IPS-15b (cell line): ENCODE data around the gene PDIA5.
"Not testable (repeated sequence)": the region's sequence is repeated elsewhere in the genome, so short reads cannot be mapped to it uniquely, and the experiment has no call there.

Source experiments
- H3K27me3 ChIP-seq: one replicate; pipeline ENCODE4 v1.6.1; 2013; ENCODE audit warnings: low read length; ENCODE audit not compliant: control insufficient read depth, insufficient read depth
- H3K36me3 ChIP-seq: one replicate; pipeline ENCODE4 v1.6.1; 2013; ENCODE audit warnings: low read length; ENCODE audit not compliant: control insufficient read depth, insufficient read depth
- H3K4me1 ChIP-seq: one replicate; pipeline ENCODE4 v1.6.1; 2013; ENCODE audit warnings: mild to moderate bottlenecking, low read length; ENCODE audit not compliant: control insufficient read depth, insufficient read depth
- H3K4me3 ChIP-seq: one replicate; pipeline ENCODE4 v1.5.1; 2013; ENCODE audit warnings: low read depth, low read length
- H3K9ac ChIP-seq: one replicate; pipeline ENCODE4 v1.6.1; 2013; ENCODE audit warnings: low read depth, mild to moderate bottlenecking, low read length
- H3K9me3 ChIP-seq: one replicate; pipeline ENCODE4 v1.6.1; 2013; ENCODE audit warnings: mild to moderate bottlenecking, low read length; ENCODE audit not compliant: control insufficient read depth, insufficient read depth

The PDIA5 gene

DNA sequence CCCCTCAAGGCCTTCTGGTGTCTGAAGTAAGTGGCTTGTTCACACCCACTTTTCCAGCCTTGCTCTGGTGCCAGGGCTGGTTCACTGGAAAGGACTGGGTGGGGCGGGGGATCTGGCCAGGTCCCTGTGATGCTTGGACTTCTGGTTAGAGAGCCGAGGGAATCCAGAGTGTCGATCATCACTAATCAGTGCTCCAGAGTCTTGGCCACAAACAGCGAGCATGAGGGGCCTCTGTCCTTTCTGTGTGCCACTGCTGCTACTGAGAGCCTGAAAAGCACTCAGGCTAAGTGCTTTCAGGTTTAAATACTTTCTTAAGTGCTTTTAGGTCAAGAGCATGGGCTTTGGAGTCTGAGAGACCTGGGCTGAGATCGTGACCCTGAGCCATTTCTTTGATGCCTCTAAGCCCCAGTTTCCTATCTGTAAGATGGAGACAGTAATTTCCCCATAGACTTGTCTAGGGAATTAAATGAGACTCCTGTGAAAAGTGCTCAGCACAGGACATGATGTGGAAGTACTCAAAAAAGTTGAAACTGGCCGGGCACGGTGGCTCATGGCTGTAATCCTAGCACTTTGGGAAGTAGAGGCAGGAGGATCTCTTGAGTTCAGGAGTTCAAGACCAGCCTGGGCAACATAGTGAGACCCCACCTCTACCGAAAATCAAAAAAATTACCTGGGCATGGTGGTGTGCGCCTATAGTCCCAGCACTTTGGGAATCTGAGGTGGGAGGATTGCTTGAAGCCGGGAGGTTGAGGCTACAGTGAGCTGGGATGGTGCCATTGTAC is 81.1 kb downstream of the PDIA5 start:
- H3K4me1 ChIP-seq, result peaks cover 11% of the 10 kb centered on the region
- peaks cover 44% of the 10 kb centered on the region for H3K36me3 ChIP-seq
- no peaks in the 10 kb centered on the region for H3K9me3 ChIP-seq
- H3K4me3 ChIP-seq, result no peak overlapping the region
- H3K9ac ChIP-seq, result no peak overlapping the region
- no peaks in the 10 kb centered on the region for H3K27me3 ChIP-seq

- H3K9me3 ChIP-seq, result no peaks in the 10 kb centered on the region
- no peak overlapping the region for H3K9ac ChIP-seq
- peaks cover 5% of the 10 kb centered on the region for H3K4me1 ChIP-seq
- H3K36me3 ChIP-seq, result peaks cover 47% of the 10 kb centered on the region
- no peaks in the 10 kb centered on the region for H3K27me3 ChIP-seq
- H3K4me3 ChIP-seq, result no peak overlapping the region
Observed at GRCh38 chr3:123148772-123149171, 81.9 kb downstream of the PDIA5 start.

GRCh38 chr3:123149525-123149924 is 82.7 kb downstream of the PDIA5 start:
- Histone ChIP-seq H3K9me3 (no peaks in the 10 kb centered on the region), H3K36me3 (peaks cover 50% of the 10 kb centered on the region), H3K4me3 (no peak overlapping the region), H3K9ac (no peak overlapping the region), H3K27me3 (no peaks in the 10 kb centered on the region), H3K4me1 (no peaks in the 10 kb centered on the region)

GRCh38 chr3:123150449-123151215 is 83.8 kb downstream of the PDIA5 start:
- H3K9me3 ChIP-seq, result no peaks in the 10 kb centered on the region
- H3K36me3 ChIP-seq, result peaks cover 50% of the 10 kb centered on the region
- H3K9ac ChIP-seq, result no peak overlapping the region
- H3K4me1 ChIP-seq, result no peaks in the 10 kb centered on the region
- H3K4me3 ChIP-seq, result no peak overlapping the region
- no peaks in the 10 kb centered on the region for H3K27me3 ChIP-seq

DNA sequence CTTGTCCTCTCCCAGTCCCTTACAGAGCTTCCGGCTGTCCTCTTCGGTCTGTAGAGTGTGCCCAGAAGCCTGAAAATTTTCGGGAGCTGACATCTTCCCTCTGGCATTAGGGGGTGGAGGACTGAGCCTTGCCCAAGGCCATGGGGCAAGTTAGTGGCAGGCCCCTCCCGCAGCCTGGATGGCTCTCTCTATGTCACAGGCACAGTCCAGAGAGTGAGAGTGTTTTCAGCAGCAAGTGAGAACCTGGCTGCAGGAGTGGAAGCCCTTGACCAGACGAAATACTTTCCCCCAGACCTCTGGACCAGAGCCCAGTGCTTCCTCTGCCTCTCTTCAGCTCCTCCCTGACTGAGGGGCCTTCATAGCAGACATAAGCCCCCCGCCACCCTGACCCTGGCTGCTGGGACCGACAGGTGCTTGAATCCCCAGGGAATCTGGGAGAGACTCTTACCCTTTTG is 84.5 kb downstream of the PDIA5 start:
- Histone ChIP-seq H3K9ac (no peak overlapping the region), H3K36me3 (peaks cover 49% of the 10 kb centered on the region)

GRCh38 chr3:123151853-123152420 is 85.1 kb downstream of the PDIA5 start:
- H3K36me3 ChIP-seq, result peaks cover 51% of the 10 kb centered on the region
- H3K4me1 ChIP-seq, H3K9me3 ChIP-seq, H3K9ac ChIP-seq, H3K27me3 ChIP-seq, H3K4me3 ChIP-seq: not testable (repeated sequence)

More for the DNA sequence above, 84.5 kb downstream of the PDIA5 start:
- Histone ChIP-seq H3K9me3 (no peaks in the 10 kb centered on the region), H3K4me1 (no peaks in the 10 kb centered on the region), H3K27me3 (no peaks in the 10 kb centered on the region), H3K4me3 (no peak overlapping the region)

- H3K36me3 ChIP-seq, result peaks cover 51% of the 10 kb centered on the region
- H3K4me1 ChIP-seq, result no peaks in the 10 kb centered on the region
- no peak overlapping the region for H3K4me3 ChIP-seq
- H3K9me3 ChIP-seq, result no peaks in the 10 kb centered on the region
- no peaks in the 10 kb centered on the region for H3K27me3 ChIP-seq
- H3K9ac ChIP-seq, result no peak overlapping the region
Observed at GRCh38 chr3:123152687-123153086, 85.9 kb downstream of the PDIA5 start.

DNA sequence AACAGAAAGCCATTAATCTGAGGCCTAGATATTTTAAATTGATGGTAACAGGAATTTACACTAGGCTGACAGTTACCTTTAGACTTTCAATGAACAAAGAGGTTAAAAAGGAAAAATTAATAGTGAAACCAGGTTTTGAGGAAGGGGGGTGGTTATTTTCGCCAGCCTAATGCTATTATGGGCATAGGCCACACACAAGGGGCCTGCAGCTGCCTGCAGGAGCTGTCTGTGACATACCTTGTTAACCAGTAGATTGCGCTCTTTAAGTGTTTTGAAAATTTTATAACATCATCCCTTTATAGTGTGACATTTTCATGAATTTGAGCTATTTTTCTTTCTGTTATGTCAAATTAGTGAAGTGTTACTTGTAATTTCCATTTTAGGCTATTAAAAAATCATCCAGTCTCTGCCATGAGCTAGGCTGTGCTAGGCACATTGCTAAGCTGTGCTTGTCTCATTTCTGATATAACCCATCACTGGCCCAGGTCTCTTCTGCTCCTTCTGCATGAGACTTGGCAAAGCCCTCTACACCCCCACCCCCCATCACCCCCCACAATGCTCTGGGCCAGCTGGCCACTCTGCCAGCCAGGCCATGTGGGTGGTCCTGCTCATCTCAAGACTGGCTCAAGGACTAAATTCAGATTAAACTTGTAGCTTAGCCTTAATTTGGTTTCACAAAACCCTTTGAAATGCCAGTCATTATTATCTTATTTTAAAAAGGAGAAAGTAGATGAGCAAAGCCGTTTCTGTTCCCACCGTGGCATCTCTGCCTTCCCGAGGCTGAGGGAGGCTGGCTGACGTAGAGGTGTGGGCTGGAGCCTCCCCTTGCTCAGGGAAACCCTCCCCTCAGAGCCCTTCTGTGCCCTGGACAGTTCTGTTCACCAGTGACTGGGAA is 86.5 kb downstream of the PDIA5 start:
- no peak overlapping the region for H3K9ac ChIP-seq
- no peaks in the 10 kb centered on the region for H3K27me3 ChIP-seq
- H3K9me3 ChIP-seq, result no peaks in the 10 kb centered on the region
- H3K4me1 ChIP-seq, result no peaks in the 10 kb centered on the region
- H3K36me3 ChIP-seq, result peaks cover 55% of the 10 kb centered on the region
- H3K4me3 ChIP-seq, result no peak overlapping the region

DNA sequence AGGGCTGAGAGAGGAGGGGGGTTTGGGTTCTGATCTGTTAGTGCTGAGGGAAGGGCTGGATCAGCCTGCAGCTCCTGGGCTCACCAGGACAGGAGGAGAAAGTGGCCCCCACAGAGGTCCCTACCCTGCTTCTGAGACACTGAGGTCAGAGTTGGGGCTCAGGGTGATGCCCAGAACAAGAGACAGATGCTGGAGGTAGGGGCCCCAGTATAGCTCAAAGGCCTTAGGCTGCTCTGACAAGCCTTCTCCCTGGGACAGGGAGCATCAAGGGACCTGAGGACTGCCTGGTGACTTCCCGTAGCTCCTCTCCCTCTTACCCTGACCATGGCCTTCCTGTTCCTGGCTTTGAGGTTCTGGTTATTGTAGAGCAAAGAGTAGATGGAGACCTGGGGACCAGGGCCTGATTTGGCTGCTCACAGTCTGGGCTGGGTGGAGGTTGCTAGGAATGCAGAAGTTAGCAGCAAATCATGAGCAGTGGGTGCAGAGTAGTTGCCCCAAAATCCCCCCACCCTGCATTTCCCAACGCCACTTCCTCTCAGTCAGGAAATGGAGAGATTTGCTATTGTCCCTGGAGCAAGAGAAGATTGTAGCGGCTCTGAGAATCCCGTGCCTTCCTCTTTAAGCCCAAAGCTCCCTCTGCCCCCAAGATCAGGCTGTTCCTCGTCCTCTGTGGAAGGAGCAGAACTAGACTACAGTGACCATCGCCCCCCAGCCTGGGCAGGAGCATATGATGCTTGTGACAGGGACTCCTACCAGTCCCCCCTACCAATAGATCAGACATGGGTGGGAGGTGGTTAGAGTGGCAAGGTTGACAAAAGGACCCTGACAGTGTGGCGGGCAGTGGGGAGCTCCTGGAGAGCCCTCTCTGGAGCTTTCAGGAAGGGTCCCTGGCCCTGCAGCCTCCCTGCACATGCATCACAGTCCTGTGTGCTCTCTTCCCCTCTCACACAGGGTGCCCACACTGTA is 87.5 kb downstream of the PDIA5 start:
- H3K4me1 ChIP-seq, result no peaks in the 10 kb centered on the region
- H3K36me3 ChIP-seq, result peaks cover 47% of the 10 kb centered on the region
- no peak overlapping the region for H3K9ac ChIP-seq
- H3K4me3 ChIP-seq, result no peak overlapping the region
- H3K9me3 ChIP-seq, result no peaks in the 10 kb centered on the region
- no peaks in the 10 kb centered on the region for H3K27me3 ChIP-seq

DNA sequence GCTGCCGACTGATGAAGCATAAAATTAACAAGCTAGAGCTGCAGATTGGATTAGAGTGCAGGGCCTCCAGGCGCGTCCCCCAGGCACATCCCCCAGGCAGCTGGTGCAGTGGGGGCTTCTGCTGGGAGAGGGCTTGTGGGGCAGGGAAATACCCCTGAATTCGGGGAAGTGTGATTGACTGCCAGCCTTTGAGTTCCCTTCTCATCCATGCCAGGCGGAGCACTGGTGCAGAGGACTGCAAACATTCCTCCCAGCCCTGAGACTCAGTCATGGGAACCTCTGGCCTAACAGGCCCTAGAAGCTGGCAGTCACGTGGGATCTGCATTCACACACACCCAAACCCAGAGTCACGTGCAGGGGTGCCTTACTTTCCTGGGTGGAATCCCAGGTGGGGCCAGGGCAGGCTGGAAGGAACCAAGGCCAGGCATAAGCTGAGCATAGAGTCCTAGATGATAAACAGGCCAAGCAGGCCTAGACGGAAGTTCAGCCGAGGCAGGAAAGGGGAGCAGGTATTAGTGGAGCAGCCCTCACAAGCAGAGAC is 88.7 kb downstream of the PDIA5 start:
- H3K9me3 ChIP-seq, result no peaks in the 10 kb centered on the region
- peaks cover 42% of the 10 kb centered on the region for H3K36me3 ChIP-seq

More for the DNA sequence above, 88.7 kb downstream of the PDIA5 start:
- Histone ChIP-seq H3K4me1 (no peaks in the 10 kb centered on the region), H3K27me3 (no peaks in the 10 kb centered on the region), H3K4me3 (no peak overlapping the region), H3K9ac (no peak overlapping the region)
